Prostate gland (tissue), 2 donors: Measurements from ENCODE around the gene ZNHIT3. TPM values are rescaled to one million over a fixed set of nuclear protein-coding genes. Genes with fewer than 3 reads are reported as not detected.

ENCODE experiments used
- DNase-seq: peaks from one replicate; pipeline ENCODE4 v3.0.0-alpha.2; 2019; ENCODE audit warnings: low spot score
- H3K27ac ChIP-seq, 2 donors: fragments of 200-600 bp; sonication (generic); 2 replicates each; pipeline ENCODE4 v1.5.1; 2017 to 2019
- H3K27me3 ChIP-seq: fragments of 200-600 bp; sonication (generic); replicated peaks from 2 replicates; pipeline ENCODE4 v1.5.1; 2019; ENCODE audit not compliant: insufficient read depth
- H3K36me3 ChIP-seq, 2 donors: fragments of 200-600 bp; sonication (generic); 1 replicate in 1 of 2; 2 replicates in 1 of 2; pipeline versions ENCODE4 v1.5.1 to v1.8.1; 2017 to 2019
- H3K4me1 ChIP-seq: fragments of 200-600 bp; sonication (generic); replicated peaks from 2 replicates; pipeline ENCODE4 v1.5.1; 2019
- H3K4me3 ChIP-seq, 2 donors: fragments of 200-600 bp; sonication (generic); 2 replicates each; pipeline ENCODE4 v1.5.1; 2017 to 2019
- H3K9me3 ChIP-seq: fragments of 200-600 bp; sonication (generic); 2 replicates; pipeline ENCODE4 v1.5.1; 2017
- CTCF ChIP-seq, 4 experiments: fragments of 200-600 bp in 2 of 4; fragments of 450-650 bp in 2 of 4; sonication (generic) in 2 of 4; IDR thresholded peaks; 1 replicate in 3 of 4; 2 replicates in 1 of 4; pipeline ENCODE4 v1.5.1; 2016 to 2019; ENCODE audit warnings: antibody characterized with exemption in 4 of 4, mild to moderate bottlenecking in 2 of 4, moderate library complexity in 2 of 4
- POLR2A ChIP-seq: fragments of 450-650 bp; IDR thresholded peaks from one replicate; pipeline ENCODE4 v1.6.1; 2016; ENCODE audit warnings: antibody characterized with exemption, mild to moderate bottlenecking
- POLR2AphosphoS5 ChIP-seq: sonication (generic); formaldehyde crosslinking; IDR thresholded peaks from one replicate; pipeline ENCODE4 v1.6.1; 2017; ENCODE audit warnings: antibody characterized with exemption
- WGBS: methylation state at CpG from one replicate; pipeline ENCODE4 v1.1.5; 2018; 5-methylcytosine and 5-hydroxymethylcytosine counted together
- intact Hi-C: fragments of 100-400 bp; cut with DNase I; formaldehyde crosslinking; loops from one replicate; pipeline ENCODE4 v1.14.2; 2022
- total RNA-seq, 2 donors: library from RNA; depleted of rRNA; stranded (reverse); fragments of >200 nt; gene quantifications; one replicate each; pipeline ENCODE4 v1.1.0, GENCODE V29; 2016

The ZNHIT3 gene
- total RNA-seq, 2 donors from 2014 or later = 29.1 to 36.9 TPM

DNA sequence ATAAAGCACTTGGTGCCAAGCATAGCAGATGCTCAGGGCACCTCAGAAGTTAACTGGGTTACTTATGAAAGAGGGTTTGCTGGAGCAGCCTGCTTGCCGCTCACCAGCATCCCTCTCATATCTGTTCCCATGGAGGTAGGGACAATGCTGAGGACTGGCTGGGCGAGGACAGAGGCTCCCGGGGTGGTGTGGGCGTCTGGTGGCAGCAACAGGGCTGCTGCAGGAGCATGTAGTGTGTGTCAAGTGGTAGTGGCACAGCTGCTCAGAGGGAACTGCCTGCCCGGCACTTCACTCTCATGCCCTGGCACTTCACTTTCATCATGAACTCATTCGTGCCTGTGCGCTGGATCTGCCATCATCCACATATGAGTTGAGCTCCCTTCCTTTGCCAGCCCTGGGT is 26.9 kb upstream of the ZNHIT3 start:
- no peaks in the 10 kb centered on the region for H3K36me3 ChIP-seq
- H3K4me1 ChIP-seq = no peaks in the 10 kb centered on the region
- H3K27me3 ChIP-seq = peaks cover 2% of the 10 kb centered on the region
- no peaks in the 10 kb centered on the region for H3K9me3 ChIP-seq
- TF ChIP-seq CTCF (IDR thresholded peaks at IDR 0.05) (no peak), POLR2AphosphoS5 (no peak), POLR2A (no peak)
- H3K4me3 ChIP-seq = no peak overlapping the region
- no peak for DNase-seq
- 77% methylated on average over 7 of the region's 7 CpGs for WGBS
- no peak overlapping the region for H3K27ac ChIP-seq
- intact Hi-C loops = no loop called here

DNA sequence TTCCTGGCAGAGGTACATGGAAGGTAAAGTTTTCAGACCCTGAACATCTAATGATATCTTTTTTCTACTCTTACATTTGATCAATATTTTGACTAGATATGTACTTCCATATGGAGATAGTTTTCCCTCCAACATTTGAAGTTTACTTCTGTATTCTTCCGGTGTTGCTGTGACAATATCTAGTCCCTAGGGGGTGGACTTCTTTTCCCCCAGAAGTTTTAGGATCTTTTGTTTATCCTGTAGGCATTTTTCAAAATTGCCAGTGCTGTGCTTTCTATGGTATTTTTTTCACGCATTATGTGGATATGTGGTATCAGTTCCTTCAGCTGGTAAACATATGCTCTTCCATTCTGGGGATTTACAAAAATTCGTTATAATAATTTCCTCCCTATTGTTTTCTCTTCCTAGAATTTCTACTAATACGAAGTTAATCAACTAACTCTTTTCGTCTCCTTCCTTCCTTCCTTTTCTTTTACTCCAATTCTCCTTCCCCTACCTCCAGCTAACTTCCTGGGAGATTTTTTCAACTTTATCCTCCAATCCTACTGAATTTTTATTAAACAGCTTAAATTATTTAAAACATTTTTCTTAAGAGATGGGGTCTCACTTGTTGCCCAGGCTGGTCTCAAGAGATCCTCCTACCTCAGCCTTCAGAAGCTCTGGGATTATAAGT is 26.1 kb upstream of the ZNHIT3 start:
- WGBS = 68% methylated on average over 5 of the region's 5 CpGs
- TF ChIP-seq CTCF (IDR thresholded peaks at IDR 0.05) (no peak), POLR2AphosphoS5 (no peak), POLR2A (no peak)
- intact Hi-C loops = loop anchor here (10.0 kb wide), 1 partner anchor 326 kb away; no protein-coding TSS in a partner anchor
- H3K27ac ChIP-seq = no peak overlapping the region
- H3K4me1 ChIP-seq = no peaks in the 10 kb centered on the region
- peaks cover 10% of the 10 kb centered on the region for H3K27me3 ChIP-seq
- no peak overlapping the region for H3K4me3 ChIP-seq
- DNase-seq = no peak
- no peaks in the 10 kb centered on the region for H3K9me3 ChIP-seq
- no peaks in the 10 kb centered on the region for H3K36me3 ChIP-seq

DNA sequence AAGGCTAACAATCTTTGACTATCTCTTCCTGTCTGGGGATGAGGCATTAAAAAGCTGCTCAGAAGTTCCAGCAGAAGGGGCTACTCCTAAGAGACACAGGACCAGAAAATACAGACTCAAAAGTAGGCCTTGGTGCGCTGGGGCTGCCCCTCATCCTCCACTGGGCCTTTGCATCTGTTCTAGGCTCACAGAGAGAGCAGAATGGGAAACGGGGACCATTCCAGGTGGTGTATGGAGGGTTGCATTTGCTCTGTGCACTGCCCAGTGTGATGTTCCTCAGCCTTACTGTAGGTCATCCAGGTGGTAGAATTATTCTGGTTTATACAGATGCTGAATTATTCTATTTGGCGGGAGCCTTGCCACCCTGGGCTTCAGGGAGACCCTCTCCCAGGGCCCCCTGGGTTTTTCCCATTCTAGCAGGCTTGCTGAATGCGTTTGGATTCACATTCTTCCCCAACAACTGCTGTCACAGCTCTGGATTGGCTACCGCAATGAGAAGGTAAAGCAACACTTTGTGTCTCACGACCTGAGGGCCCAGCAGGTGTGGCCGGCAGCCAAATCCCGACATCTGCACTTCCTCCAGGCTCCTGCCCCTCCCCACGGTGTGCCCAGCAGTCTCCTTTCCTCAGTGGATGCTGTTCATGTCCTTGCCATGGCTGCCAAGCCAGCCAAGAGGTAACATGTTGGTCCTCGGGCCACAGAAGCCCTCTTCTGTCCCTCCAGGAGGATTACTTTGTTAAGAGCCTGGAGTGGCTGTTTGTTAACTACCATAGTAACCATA is 25.0 kb upstream of the ZNHIT3 start:
- no peak for TF ChIP-seq POLR2AphosphoS5
- no peak for TF ChIP-seq CTCF (IDR thresholded peaks at IDR 0.05)
- no peak for TF ChIP-seq POLR2A
- no peaks in the 10 kb centered on the region for H3K36me3 ChIP-seq
- intact Hi-C loops = loop anchor here (10.0 kb wide), 1 partner anchor 327 kb away; no protein-coding TSS in a partner anchor
- no peak overlapping the region for H3K4me3 ChIP-seq
- peaks cover 11% of the 10 kb centered on the region for H3K27me3 ChIP-seq
- no peak for DNase-seq
- no peaks in the 10 kb centered on the region for H3K9me3 ChIP-seq
- no peaks in the 10 kb centered on the region for H3K4me1 ChIP-seq
- no peak overlapping the region for H3K27ac ChIP-seq
- WGBS = 47% methylated on average over 10 of the region's 10 CpGs

DNA sequence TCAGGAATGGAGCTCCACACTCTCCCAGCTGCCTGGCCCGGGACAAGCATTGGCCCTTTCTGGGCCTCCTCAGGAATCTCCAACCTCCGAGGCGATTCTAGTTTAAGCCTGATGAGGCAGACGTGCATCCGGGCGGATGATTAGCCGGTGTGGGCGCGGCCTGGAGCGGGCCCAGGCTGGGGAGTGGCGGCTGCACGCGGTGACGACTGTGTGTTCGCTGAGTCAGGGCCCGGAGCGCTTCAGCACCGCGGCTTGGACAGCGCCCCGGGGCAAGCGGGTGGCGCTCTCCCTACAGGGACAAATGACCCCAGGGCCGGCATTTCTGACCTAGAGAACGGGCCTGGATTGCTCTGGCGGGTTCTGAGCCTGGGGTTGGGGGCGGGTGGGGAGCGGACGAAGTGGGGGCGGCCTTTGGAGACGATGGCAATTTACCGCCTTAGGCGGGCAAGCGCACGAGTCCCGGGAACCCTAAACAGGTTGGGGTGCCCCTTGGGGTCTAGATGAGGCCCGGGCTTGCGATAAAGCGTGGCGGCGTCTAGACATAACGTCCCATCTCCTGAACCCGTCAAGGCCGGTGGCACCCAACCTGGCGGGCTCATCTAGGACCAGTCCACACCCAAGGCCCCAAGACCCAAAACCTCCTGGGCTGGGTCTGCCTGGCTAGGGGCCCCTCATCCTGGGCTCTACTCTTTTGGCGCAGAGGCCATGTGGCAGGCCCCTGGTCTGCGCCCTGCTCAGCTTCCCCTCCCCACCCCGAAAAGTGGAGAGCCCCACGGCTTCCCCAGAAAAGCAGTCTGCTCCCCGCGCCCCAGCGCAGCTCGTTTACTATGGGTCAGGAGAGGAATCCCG is 22.3 kb upstream of the ZNHIT3 start:
- Histone ChIP-seq H3K9me3 (no peaks in the 10 kb centered on the region), H3K4me1 (no peaks in the 10 kb centered on the region), H3K4me3 (no peak overlapping the region), H3K27me3 (peaks cover 11% of the 10 kb centered on the region), H3K36me3 (no peaks in the 10 kb centered on the region), H3K27ac (no peak overlapping the region)
- peak; percentile 32 for DNase-seq
- TF ChIP-seq POLR2A = no peak
- peak; percentile 14 for TF ChIP-seq POLR2AphosphoS5
- WGBS = 25% methylated on average over 32 of the region's 54 CpGs
- intact Hi-C loops = loop anchor here (10.0 kb wide), 1 partner anchor 329 kb away; no protein-coding TSS in a partner anchor

- no peaks in the 10 kb centered on the region for H3K36me3 ChIP-seq
- WGBS = 12% methylated on average over 15 of the region's 21 CpGs
- peaks cover 11% of the 10 kb centered on the region for H3K27me3 ChIP-seq
- H3K9me3 ChIP-seq = no peaks in the 10 kb centered on the region
- DNase-seq = no peak
- H3K4me3 ChIP-seq = no peak overlapping the region
- TF ChIP-seq CTCF (IDR thresholded peaks at IDR 0.05) (no peak), POLR2AphosphoS5 (no peak), POLR2A (no peak)
- H3K4me1 ChIP-seq = no peaks in the 10 kb centered on the region
- intact Hi-C loops = loop anchor here (10.0 kb wide), 1 partner anchor 330 kb away; no protein-coding TSS in a partner anchor
- no peak overlapping the region for H3K27ac ChIP-seq
Observed at GRCh38 chr17:36464765-36465088, 21.8 kb upstream of the ZNHIT3 start.
